Erythroblast (primary cell): ENCODE measurements around the gene ITPR1.

ENCODE experiments used
- GATA1 ChIP-seq: IDR thresholded peaks from 2 replicates; pipeline ENCODE4 v1.6.1; 2011; ENCODE audit warnings: low read depth, mild to moderate bottlenecking, control low read depth, low read length, moderate library complexity
- POLR2A ChIP-seq: IDR thresholded peaks from 2 replicates; pipeline ENCODE4 v1.6.1; 2011; ENCODE audit warnings: mild to moderate bottlenecking, low read length

DNA sequence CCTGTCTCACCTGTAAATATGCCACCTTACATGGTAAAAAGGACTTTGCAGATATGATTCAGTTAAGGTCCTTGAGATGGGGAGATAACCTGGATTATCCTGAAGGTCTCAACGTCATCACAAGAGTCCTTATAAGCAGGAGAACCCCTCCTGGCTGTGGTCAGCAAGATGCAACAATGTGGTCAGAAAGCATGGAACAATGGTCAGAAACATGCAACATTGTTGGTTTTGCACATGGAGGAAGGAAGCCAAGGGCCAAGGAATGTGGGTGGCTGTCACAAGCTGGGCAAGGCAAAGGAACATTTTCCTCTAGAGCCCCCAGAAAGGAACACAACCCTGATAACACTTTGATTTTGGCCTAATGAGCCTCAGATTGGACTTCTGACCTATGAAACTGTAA, 16.7 kb upstream of the ITPR1 start:
- no peak for TF ChIP-seq POLR2A
- TF ChIP-seq GATA1, result no peak
